Prostate gland (tissue), 2 donors: ENCODE results near the gene VWF.

Experiments
- POLR2AphosphoS5 ChIP-seq: sonication (generic); formaldehyde crosslinking; IDR thresholded peaks from one replicate; pipeline ENCODE4 v1.6.1; 2017; ENCODE audit warnings: antibody characterized with exemption
- TF ChIP-seq, protein P1 (sequence below), 4 experiments: fragments of 200-600 bp in 2 of 4; fragments of 450-650 bp in 2 of 4; sonication (generic) in 2 of 4; IDR thresholded peaks; 1 replicate in 3 of 4; 2 replicates in 1 of 4; pipeline ENCODE4 v1.5.1; 2016 to 2019; ENCODE audit warnings: antibody characterized with exemption in 4 of 4, mild to moderate bottlenecking in 2 of 4, moderate library complexity in 2 of 4

DNA sequence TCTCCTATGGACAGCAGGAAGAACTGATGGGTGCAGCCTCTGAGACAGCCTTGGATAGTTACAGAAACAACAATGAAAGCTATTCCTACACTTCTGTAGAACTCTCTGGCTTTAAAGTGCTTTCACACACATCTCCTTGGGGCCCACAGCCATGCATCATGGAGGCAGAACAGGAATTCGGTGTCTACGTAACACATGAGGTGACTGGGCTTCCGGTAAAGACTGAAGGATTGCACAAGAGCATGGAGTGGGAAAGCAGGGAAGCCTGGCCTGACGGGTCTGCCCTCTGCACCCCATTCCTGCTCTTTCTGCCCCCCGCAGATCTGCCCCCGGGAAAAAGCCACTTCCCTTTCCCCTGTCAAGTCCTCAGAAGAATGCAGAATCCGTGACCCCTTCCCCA, 82.6 kb downstream of the VWF start:
- TF ChIP-seq, protein P1, sequence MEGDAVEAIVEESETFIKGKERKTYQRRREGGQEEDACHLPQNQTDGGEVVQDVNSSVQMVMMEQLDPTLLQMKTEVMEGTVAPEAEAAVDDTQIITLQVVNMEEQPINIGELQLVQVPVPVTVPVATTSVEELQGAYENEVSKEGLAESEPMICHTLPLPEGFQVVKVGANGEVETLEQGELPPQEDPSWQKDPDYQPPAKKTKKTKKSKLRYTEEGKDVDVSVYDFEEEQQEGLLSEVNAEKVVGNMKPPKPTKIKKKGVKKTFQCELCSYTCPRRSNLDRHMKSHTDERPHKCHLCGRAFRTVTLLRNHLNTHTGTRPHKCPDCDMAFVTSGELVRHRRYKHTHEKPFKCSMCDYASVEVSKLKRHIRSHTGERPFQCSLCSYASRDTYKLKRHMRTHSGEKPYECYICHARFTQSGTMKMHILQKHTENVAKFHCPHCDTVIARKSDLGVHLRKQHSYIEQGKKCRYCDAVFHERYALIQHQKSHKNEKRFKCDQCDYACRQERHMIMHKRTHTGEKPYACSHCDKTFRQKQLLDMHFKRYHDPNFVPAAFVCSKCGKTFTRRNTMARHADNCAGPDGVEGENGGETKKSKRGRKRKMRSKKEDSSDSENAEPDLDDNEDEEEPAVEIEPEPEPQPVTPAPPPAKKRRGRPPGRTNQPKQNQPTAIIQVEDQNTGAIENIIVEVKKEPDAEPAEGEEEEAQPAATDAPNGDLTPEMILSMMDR (IDR thresholded peaks at IDR 0.05), result no peak
- no peak for TF ChIP-seq POLR2AphosphoS5
